Activated CD8-positive, alpha-beta memory T cell treated with anti-CD3 and anti-CD28 coated beads for 24 hours (primary cell): ENCODE measurements around the gene ZNF611.
"Not testable (repeated sequence)": the region's sequence is repeated elsewhere in the genome, so short reads cannot be mapped to it uniquely, and the experiment has no call there.

Experiments
- DNase-seq: peaks from one replicate; pipeline ENCODE4 v3.0.0-alpha.2; 2020

The ZNF611 gene

GRCh38 chr19:52715902-52716301 is 18.9 kb downstream of the ZNF611 start:
- DNase-seq: not testable (repeated sequence)

DNA sequence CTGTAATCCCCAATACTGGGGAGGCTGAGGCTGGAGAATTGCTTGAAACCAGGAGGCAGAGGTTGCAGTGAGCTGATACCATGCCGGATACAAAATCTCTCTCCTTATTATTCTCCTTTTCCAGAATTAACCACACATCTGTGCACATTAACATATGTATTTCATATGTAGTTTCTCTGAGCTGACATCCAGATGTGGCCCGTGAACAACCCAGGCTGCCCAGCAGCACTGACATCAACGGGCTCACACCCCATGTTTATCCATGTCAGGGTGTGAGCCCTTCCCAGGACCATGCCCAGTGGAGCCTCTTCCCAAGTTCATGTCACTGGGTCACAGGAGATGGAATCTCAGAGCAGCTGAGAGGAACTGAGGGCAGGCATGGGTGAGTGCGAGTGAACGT is 19.5 kb downstream of the ZNF611 start:
- not testable (repeated sequence) for DNase-seq

GRCh38 chr19:52713051-52713450 is 21.8 kb downstream of the ZNF611 start:
- not testable (repeated sequence) for DNase-seq

GRCh38 chr19:52711661-52712060 is 23.2 kb downstream of the ZNF611 start:
- not testable (repeated sequence) for DNase-seq

- DNase-seq: no peak
These were observed 24.3 kb downstream of the ZNF611 start for GRCh38 chr19:52710538-52710937.

DNA sequence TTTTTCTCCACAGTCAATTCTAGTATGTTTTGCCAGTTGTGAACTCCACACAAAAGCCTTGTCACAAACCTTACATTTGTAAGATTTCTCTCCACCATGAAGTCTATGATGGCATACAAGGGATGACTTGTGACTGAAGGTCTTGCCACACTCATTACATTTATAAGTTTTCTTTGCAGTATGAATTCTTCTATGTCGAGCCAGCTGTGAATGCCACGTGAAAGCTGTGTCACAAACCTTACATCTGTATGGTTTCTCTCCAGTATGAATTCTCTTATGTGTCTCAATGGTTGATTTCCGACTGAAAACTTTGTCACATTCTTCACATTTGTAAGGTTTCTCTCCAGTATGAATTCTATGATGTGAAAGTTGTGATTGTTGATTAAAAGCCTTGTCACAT is 29.2 kb downstream of the ZNF611 start:
- DNase-seq: not testable (repeated sequence)

DNA sequence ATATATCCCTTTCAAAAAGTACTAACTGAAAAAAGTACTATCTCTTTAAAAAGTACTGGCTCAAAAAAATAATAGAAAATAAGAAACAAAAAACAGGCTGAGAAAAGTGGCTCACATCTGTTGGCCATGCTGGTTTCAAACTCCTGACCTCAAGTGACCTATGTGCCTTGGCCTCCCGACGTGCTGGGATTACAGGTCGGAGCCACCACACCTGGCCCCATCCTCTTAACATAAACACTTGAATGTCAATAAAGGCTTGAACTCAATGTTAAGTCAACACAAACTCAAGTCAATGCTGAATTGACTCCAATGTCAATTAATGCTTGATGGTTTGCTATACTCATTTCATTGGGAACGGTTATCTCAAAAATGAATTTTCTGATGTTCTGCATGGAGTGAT is 30.9 kb downstream of the ZNF611 start:
- DNase-seq: no peak

DNA sequence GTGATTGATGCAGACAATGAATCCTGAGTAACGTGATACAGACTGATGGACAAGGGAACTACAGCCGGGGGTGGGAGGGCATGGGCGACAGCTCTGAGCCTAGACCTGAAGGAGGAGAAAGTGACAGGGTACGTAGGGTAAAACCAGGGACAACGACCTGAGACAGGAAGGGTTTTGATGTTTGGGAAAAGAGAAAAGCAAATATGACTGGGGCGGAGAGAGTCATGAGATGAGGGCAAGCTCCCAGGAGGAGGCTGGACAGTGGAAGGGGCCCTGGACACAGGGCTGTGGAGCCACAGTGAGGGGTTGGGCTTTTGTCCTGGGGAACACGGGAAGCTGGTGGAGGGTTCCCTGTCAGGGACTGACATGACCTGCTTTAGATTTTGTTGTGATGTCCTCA is 34.2 kb downstream of the ZNF611 start:
- DNase-seq: no peak

- DNase-seq: not testable (repeated sequence)
These were observed 35.3 kb downstream of the ZNF611 start for GRCh38 chr19:52699555-52699954.

- no peak for DNase-seq
These were observed 38.8 kb downstream of the ZNF611 start for GRCh38 chr19:52695996-52696395.

DNA sequence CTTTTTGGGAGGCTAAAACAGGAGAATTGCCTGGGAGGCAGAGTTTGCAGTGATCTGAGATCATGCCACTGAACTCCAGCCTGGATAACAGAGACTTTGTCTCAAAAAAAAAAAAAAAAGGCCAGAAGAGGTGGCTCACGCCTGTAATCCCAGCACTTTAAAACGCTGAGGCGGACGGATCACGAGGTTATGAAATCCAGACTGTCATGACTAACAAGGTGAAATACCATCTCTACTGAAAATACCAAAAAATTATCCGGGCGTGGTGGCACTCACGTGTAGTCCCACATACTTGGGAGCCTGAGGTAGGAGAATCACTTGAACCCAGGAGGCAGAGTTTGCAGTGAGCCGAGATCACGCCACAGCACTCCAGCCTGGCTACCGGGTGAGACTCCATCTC is 39.9 kb downstream of the ZNF611 start:
- no peak for DNase-seq

DNA sequence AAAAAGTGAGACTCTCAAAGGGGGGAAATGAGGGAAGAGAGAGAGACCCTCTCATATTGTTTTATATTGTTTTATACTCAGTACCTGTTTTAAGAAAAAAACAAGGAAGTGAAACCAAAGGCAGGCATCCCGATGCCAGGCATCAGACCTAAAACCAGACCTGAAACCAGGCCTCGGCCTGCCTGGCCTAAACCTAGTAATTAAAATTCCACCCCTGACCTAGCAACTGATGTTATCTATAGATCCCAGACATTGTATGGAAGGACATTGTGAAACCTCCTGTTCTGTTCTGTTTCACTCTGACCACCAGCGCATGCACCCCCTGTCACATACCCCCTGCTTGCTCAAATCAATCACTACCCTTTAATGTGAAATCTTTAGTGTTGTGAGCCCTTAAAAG is 40.6 kb downstream of the ZNF611 start:
- DNase-seq: not testable (repeated sequence)

DNA sequence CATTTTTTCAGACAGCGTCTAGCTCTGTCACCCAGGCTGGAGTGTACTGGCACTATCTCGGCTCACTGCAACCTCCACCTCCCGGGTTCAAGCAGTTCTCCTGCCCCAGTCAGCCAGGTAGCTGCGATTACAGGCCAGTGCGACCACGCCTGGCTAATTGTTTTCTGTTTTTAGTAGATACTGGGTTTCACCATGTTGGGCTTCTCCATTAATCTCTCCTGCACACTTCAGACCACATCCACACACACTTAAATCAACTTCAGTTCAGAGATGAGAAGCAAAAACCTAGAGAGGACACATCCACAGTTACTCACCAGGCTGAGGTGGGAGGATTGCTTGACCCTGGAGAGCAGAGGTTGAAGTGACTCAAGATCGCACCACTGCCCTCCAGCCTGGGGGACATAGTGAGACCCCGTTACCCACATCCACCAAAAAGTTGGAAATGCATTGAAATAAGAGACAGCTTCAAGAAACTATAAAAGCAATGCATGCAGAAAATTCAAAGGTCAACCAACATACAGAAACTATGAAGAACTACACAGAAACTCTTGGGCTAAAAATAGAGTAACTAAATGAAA is 42.3 kb downstream of the ZNF611 start:
- DNase-seq: no peak

- DNase-seq: no peak
These were observed 43.1 kb downstream of the ZNF611 start for GRCh38 chr19:52691737-52692136.

- no peak for DNase-seq
These were observed 43.6 kb downstream of the ZNF611 start for GRCh38 chr19:52691215-52691610.

GRCh38 chr19:52690369-52691214 is 44.3 kb downstream of the ZNF611 start:
- DNase-seq: peak; percentile 94

DNA sequence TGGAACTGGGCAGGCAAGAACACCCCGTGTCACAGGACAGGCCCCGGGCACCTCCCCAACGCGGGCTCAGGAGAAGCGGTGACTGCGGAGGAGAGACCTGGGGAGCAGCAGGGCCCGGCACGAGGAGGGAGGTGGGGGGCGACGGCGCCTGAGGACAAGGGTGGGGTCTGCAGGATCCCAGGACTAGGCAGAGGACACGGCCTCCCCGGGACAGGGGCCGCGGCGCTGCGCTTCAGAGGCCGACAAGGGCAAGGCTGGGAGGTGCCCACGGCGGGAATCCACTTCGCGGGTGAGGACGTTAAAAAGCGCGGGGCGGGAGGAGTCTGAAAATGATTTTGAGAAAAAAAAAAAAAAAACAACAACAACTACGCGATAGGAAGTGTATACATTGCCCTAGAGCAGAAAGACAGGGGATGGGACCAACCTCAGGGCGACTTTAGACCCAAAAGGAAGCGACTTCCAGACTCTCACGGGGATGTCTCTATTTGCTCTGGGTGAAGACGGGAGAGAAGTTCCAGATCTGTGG is 44.9 kb downstream of the ZNF611 start:
- peak; percentile 72 for DNase-seq

DNA sequence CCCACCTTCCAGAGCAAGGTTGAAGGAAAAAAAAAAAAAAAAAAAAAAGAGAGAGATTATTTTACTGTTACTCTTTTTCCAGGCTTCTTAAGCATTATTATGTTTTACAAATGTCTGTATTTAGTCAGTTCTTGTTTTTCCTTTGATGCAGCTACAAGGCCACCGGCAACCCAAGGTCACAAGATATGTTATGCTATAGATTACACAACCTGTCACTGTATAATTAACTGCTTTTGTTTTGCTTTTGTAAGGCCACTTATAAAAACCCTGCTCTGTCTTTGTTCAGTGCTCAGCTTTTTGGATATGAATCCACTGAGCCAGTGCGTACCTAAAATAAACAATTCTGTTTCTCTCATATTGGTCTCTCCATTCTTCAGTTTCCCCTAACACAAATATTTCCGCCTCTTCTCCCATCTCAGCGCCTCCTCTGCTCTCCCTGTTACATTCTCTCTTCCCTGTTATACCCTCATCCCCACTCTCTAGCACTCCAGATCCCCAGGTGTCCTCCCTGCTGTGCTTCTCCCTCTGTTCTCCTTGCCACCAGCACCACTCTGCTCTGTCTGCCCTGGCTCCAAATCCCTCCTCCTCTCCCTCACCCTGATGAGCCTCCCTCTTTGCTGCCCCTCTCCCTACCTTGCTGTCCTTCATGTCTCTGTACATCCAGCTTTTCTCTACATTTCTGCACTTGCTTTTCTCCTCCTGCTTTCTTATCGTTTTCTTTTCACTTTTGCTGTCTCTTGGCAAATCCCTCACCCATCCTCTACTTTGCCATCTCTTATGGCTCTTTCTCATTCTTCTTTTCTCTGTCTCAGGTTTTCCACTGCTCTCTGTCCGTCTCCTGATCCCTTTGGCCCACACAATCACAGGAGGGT is 45.7 kb downstream of the ZNF611 start:
- DNase-seq: not testable (repeated sequence)

DNA sequence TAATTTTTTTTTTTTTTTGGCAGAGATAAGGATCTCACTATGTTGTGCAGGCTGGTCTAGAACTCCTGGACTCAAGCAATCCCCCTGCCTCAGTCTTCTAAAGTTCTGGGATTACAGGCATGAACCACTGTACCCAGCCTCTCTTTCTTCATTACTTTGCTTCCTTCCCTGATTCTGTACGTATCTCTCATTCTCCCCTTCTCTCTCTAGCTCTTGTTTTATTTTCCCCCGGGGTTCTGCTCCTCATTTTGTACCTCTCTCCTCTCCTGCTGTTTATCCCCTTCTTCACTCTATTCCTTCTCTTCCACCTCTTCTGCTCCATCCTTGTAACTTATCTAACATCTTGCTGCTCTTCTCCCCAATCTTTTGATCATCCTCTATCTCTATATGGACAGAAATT is 46.5 kb downstream of the ZNF611 start:
- no peak for DNase-seq

- DNase-seq: no peak
These were observed 47.2 kb downstream of the ZNF611 start for GRCh38 chr19:52687684-52688083.

GRCh38 chr19:52685811-52686210 is 49.0 kb downstream of the ZNF611 start:
- no peak for DNase-seq

DNA sequence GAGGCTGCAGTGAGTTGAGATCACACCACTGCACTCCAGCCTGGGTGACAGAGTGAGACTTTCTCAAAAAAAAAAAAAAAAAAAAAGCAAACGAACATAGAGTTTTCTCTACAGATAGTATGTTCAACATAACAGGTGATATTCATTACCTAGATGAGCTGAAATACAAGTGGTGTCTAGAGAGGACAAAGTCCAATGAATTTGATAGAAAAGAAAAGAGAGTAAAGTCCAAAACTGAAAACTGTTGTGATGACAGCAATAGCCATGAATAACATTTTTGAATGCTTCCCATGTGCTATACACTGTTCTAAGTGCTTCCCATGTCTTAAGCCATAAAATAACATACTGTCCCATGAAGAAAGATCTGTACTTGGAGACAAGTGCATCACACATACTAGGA is 53.6 kb downstream of the ZNF611 start:
- not testable (repeated sequence) for DNase-seq

- no peak for DNase-seq
These were observed 55.2 kb downstream of the ZNF611 start for GRCh38 chr19:52679598-52679997.
